OCI-LY1 (cell line): ENCODE results near the gene CORIN.

Experiments
- CTCF ChIP-seq: fragments of 200-600 bp; sonication (generic), shearing (Covaris generic); IDR thresholded peaks from 2 replicates; pipeline ENCODE4 v1.5.1; 2017; ENCODE audit warnings: mild to moderate bottlenecking, antibody characterized with exemption, low read length, moderate library complexity, mixed read lengths
- EZH2 ChIP-seq: fragments of 200-600 bp; sonication (generic), shearing (Covaris generic); IDR thresholded peaks from 2 replicates; pipeline ENCODE4 v1.8.0; 2017; ENCODE audit warnings: borderline replicate concordance, mixed run types, mild to moderate bottlenecking, antibody characterized with exemption, low read length, moderate library complexity, mixed read lengths

GRCh38 chr4:47647544-47647943, 190.3 kb downstream of the CORIN start:
- TF ChIP-seq EZH2 (no peak), CTCF (no peak)
